HCT116 (cell line): Measurements from ENCODE around the gene CCDC3. TPM values are rescaled to one million over a fixed set of nuclear protein-coding genes. Genes with fewer than 3 reads are reported as not detected.

Experiments used
- ATAC-seq: fragments of 200-7000 bp; cut with Tn5 transposase; 2 replicates; pipeline ENCODE4 v1.9.1; 2020; ENCODE audit warnings: mild to moderate bottlenecking, moderate library complexity
- BruUV-seq: library from RNA; stranded (reverse); fragments of 400-500 nt; replicated peaks from 2 replicates; lab custom pipeline; 2021; lab: Mats Ljungman, UMichigan
- CTCF ChIA-PET: fragments of 300-600 bp; sonication (Branson Sonifier 250); formaldehyde crosslinking; loops from one replicate; lab custom pipeline; 2021; ENCODE audit warnings: antibody characterized with exemption; lab: Charles Lee
- POLR2A ChIA-PET: fragments of 300-600, 350-600 bp; sonication (Branson Sonifier 250); formaldehyde crosslinking; loops from one replicate; lab custom pipeline; 2021; ENCODE audit warnings: antibody characterized with exemption; lab: Charles Lee
- RAD21 ChIA-PET, 2 experiments: fragments of 300-600 bp; sonication (Branson Sonifier 250); formaldehyde crosslinking; loops; one replicate each; lab custom pipeline; 2023; ENCODE audit warnings: low total read pairs in 2 of 2; ENCODE audit not compliant: uncharacterized antibody in 2 of 2, unreplicated experiment in 2 of 2, low non-redundant PET in 1 of 2; lab: Charles Lee
- DNase-seq: peaks from one replicate; pipeline ENCODE4 v3.0.0-alpha.2; 2010; ENCODE audit warnings: low read depth, low spot score
- H2AFZ ChIP-seq: fragments of 200-600 bp; shearing (Covaris generic), sonication (generic); 2 replicates; pipeline ENCODE4 v1.6.1; 2017; ENCODE audit warnings: low read depth, mixed run types, mixed read lengths, antibody characterized with exemption, low read length; ENCODE audit not compliant: poor library complexity, severe bottlenecking
- H3K27ac ChIP-seq: 2 replicates; pipeline ENCODE4 v1.5.1; 2012; ENCODE audit warnings: low read depth, low read length
- H3K27me3 ChIP-seq: fragments of 200-600 bp; sonication (generic); 2 replicates; pipeline ENCODE4 v1.6.1; 2016; ENCODE audit warnings: mixed run types, low read length, mixed read lengths; ENCODE audit not compliant: insufficient read depth
- H3K36me3 ChIP-seq, 2 experiments: fragments of 200-500 bp in 1 of 2; fragments of 200-600 bp in 1 of 2; sonication (Bioruptor generic) in 1 of 2; sonication (generic) in 1 of 2; 2 replicates each; pipeline versions ENCODE4 v1.5.1 to v1.6.1; 2014 to 2016; ENCODE audit warnings: low read length in 2 of 2, inconsistent platforms in 1 of 2, mixed read lengths in 1 of 2, mixed run types in 1 of 2; ENCODE audit not compliant: insufficient read depth in 2 of 2, control insufficient read depth in 1 of 2
- H3K4me1 ChIP-seq, 2 experiments: fragments of 200-600 bp in 1 of 2; sonication (generic) in 1 of 2; 2 replicates each; pipeline versions ENCODE4 v1.5.1 to v1.6.1; 2012 to 2017; ENCODE audit warnings: low read length in 2 of 2, inconsistent platforms in 1 of 2, mild to moderate bottlenecking in 1 of 2, mixed read lengths in 1 of 2, mixed run types in 1 of 2, moderate library complexity in 1 of 2; ENCODE audit not compliant: insufficient read depth in 2 of 2, control insufficient read depth in 1 of 2
- H3K4me2 ChIP-seq: fragments of 200-600 bp; sonication (generic); 2 replicates; pipeline ENCODE4 v1.6.1; 2017; ENCODE audit warnings: mixed run types, low read length, mixed read lengths
- H3K4me3 ChIP-seq, 2 experiments: fragments of 200-600 bp in 1 of 2; sonication (generic) in 1 of 2; replicated peaks in 1 of 2; 2 replicates each; pipeline ENCODE4 v1.5.1; 2011 to 2016; ENCODE audit warnings: low read length in 2 of 2, control low read depth in 1 of 2, low read depth in 1 of 2, mild to moderate bottlenecking in 1 of 2, mixed read lengths in 1 of 2, mixed run types in 1 of 2
- H3K79me2 ChIP-seq: fragments of 200-600 bp; sonication (generic); 2 replicates; pipeline ENCODE4 v1.6.1; 2017; ENCODE audit warnings: mild to moderate bottlenecking, mixed run types, low read length, moderate library complexity, mixed read lengths; ENCODE audit not compliant: insufficient read depth
- H3K9ac ChIP-seq: fragments of 200-600 bp; sonication (generic); 2 replicates; pipeline ENCODE4 v1.6.1; 2016; ENCODE audit warnings: low read length, mixed read lengths
- H3K9me2 ChIP-seq: fragments of 200-600 bp; sonication (generic), shearing (Covaris generic); 2 replicates; pipeline ENCODE4 v1.6.1; 2017; ENCODE audit warnings: mixed run types, mild to moderate bottlenecking, moderate library complexity; ENCODE audit not compliant: insufficient read depth
- H3K9me3 ChIP-seq, 2 experiments: fragments of 200-500 bp in 1 of 2; fragments of 200-600 bp in 1 of 2; sonication (Bioruptor generic) in 1 of 2; sonication (generic) in 1 of 2; 2 replicates each; pipeline ENCODE4 v1.6.1; 2014 to 2017; ENCODE audit warnings: low read length in 2 of 2, mixed read lengths in 2 of 2, inconsistent platforms in 1 of 2, low read depth in 1 of 2, mild to moderate bottlenecking in 1 of 2, mixed run types in 1 of 2, moderate library complexity in 1 of 2; ENCODE audit not compliant: control insufficient read depth in 1 of 2, insufficient read depth in 1 of 2
- H4K20me1 ChIP-seq: fragments of 200-600 bp; sonication (generic), shearing (Covaris generic); 2 replicates; pipeline ENCODE4 v1.6.1; 2017; ENCODE audit warnings: mixed run types, mild to moderate bottlenecking, moderate library complexity; ENCODE audit not compliant: insufficient read depth
- CBX3 ChIP-seq: IDR thresholded peaks from 2 replicates; pipeline ENCODE4 v1.6.1; 2012; ENCODE audit warnings: low read depth
- ELF1 ChIP-seq: IDR thresholded peaks from 2 replicates; pipeline ENCODE4 v1.6.1; 2012; ENCODE audit warnings: low read depth, borderline replicate concordance
- EZH2 ChIP-seq: fragments of 200-600 bp; sonication (generic); IDR thresholded peaks from 2 replicates; pipeline ENCODE4 v1.6.1; 2017; ENCODE audit warnings: antibody characterized with exemption, mixed run types
- EZH2phosphoT487 ChIP-seq: fragments of 200-600 bp; IDR thresholded peaks from 2 replicates; pipeline ENCODE4 v1.6.1; 2018; ENCODE audit warnings: antibody characterized with exemption, borderline replicate concordance
- FOSL1 ChIP-seq: IDR thresholded peaks from 2 replicates; pipeline ENCODE4 v1.6.1; 2012; ENCODE audit warnings: low read depth
- JUND ChIP-seq: IDR thresholded peaks from 2 replicates; pipeline ENCODE4 v1.6.1; 2012
- POLR2A ChIP-seq: IDR thresholded peaks from 2 replicates; pipeline ENCODE4 v1.7.0; 2011; ENCODE audit warnings: borderline replicate concordance; ENCODE audit not compliant: insufficient read depth, insufficient read length; ENCODE audit errors: extremely low read depth
- SIN3A ChIP-seq: IDR thresholded peaks from 2 replicates; pipeline ENCODE4 v1.6.1; 2012; ENCODE audit warnings: low read depth
- SP1 ChIP-seq: IDR thresholded peaks from 2 replicates; pipeline ENCODE4 v1.6.1; 2012; ENCODE audit warnings: low read depth
- TCF7L2 ChIP-seq: IDR thresholded peaks from 2 replicates; pipeline ENCODE4 v1.7.0; 2011; ENCODE audit warnings: borderline replicate concordance, inconsistent platforms; ENCODE audit not compliant: insufficient read depth, insufficient read length; ENCODE audit errors: extremely low read depth
- ZFX ChIP-seq: fragments of 450-650 bp; IDR thresholded peaks from 2 replicates; pipeline ENCODE4 v1.6.1; 2017
- intact Hi-C: fragments of 100-400 bp; cut with micrococcal nuclease; formaldehyde crosslinking; loops from 2 replicates; pipeline ENCODE4 v1.10.0; 2022
- total RNA-seq: library from RNA; stranded (reverse); gene quantifications from one replicate; pipeline ENCODE4 v1.2.1, GENCODE V29; 2021; ENCODE audit not compliant: unreplicated experiment
- TF ChIP-seq, protein P1 (sequence below): IDR thresholded peaks from 2 replicates; pipeline ENCODE4 v1.6.1; 2012
- TF ChIP-seq, protein P2 (sequence below): IDR thresholded peaks from 2 replicates; pipeline ENCODE4 v1.6.1; 2011; ENCODE audit warnings: mild to moderate bottlenecking, low read length, moderate library complexity; ENCODE audit not compliant: insufficient replicate concordance; ENCODE audit errors: extremely low read depth
- TF ChIP-seq, protein P3 (sequence below): IDR thresholded peaks from 2 replicates; pipeline ENCODE4 v1.6.1; 2012
- TF ChIP-seq, protein P4 (sequence below): IDR thresholded peaks from 2 replicates; pipeline ENCODE4 v1.6.1; 2012; ENCODE audit warnings: low read depth

The CCDC3 gene
- total RNA-seq, 1 experiment from 2014 or later = 10.5 TPM

DNA sequence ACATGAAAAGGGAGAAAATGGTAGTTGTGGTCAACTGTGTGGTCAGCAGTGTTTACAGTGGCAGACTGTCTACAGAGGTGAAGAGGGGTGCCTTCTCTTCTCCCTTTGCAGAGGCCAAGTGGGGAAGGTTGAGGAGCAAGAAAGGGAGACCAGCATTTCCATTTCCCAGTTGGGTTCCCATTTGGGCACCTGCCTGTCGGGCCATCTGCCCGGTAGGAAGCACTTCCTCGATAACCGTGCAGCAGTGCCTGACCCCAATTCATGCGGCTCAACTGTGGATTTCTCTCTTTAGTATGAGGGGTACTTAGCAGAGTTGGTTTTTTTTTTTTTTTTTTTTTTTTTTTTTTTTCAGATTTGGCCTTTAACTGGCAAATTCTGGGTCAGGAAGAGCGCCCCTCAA lies 127.0 kb downstream of the CCDC3 start:
- no peaks in the 10 kb centered on the region for H3K79me2 ChIP-seq
- ATAC-seq (no peak), DNase-seq (no peak)
- no peaks in the 10 kb centered on the region for H3K4me1 ChIP-seq
- ChIA-PET RAD21 (no interaction called here), CTCF (interaction anchor here (1.7 kb wide), 1 partner anchor 27 kb away, joined by 5 read pairs; no protein-coding TSS in a partner anchor), POLR2A (no interaction called here)
- H3K9ac ChIP-seq = no peak overlapping the region
- intact Hi-C loops = no loop called here
- no peaks in the 10 kb centered on the region for H3K9me2 ChIP-seq
- BruUV-seq = no TSS peak
- H3K27ac ChIP-seq = no peak overlapping the region
- H3K4me3 ChIP-seq = no peak overlapping the region
- no peaks in the 10 kb centered on the region; the same call in 1 of the 2 replicates for H3K27me3 ChIP-seq
- H4K20me1 ChIP-seq = no peaks in the 10 kb centered on the region
- H3K9me3 ChIP-seq = no peaks in the 10 kb centered on the region
- H2AFZ ChIP-seq = no peak overlapping the region
- no peak overlapping the region for H3K4me2 ChIP-seq
- TF ChIP-seq, protein P1, sequence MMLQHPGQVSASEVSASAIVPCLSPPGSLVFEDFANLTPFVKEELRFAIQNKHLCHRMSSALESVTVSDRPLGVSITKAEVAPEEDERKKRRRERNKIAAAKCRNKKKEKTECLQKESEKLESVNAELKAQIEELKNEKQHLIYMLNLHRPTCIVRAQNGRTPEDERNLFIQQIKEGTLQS = no peak
- no peak for TF ChIP-seq CBX3
- TF ChIP-seq, protein P2, sequence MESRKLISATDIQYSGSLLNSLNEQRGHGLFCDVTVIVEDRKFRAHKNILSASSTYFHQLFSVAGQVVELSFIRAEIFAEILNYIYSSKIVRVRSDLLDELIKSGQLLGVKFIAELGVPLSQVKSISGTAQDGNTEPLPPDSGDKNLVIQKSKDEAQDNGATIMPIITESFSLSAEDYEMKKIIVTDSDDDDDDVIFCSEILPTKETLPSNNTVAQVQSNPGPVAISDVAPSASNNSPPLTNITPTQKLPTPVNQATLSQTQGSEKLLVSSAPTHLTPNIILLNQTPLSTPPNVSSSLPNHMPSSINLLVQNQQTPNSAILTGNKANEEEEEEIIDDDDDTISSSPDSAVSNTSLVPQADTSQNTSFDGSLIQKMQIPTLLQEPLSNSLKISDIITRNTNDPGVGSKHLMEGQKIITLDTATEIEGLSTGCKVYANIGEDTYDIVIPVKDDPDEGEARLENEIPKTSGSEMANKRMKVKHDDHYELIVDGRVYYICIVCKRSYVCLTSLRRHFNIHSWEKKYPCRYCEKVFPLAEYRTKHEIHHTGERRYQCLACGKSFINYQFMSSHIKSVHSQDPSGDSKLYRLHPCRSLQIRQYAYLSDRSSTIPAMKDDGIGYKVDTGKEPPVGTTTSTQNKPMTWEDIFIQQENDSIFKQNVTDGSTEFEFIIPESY = no peak
- TF ChIP-seq EZH2 = no peak
- no peak for TF ChIP-seq SIN3A
- TF ChIP-seq, protein P3, sequence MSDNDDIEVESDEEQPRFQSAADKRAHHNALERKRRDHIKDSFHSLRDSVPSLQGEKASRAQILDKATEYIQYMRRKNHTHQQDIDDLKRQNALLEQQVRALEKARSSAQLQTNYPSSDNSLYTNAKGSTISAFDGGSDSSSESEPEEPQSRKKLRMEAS = no peak
- no peak for TF ChIP-seq ELF1
- TF ChIP-seq SP1 = no peak
- TF ChIP-seq ZFX = no peak
- TF ChIP-seq FOSL1 = no peak
- TF ChIP-seq, protein P4, sequence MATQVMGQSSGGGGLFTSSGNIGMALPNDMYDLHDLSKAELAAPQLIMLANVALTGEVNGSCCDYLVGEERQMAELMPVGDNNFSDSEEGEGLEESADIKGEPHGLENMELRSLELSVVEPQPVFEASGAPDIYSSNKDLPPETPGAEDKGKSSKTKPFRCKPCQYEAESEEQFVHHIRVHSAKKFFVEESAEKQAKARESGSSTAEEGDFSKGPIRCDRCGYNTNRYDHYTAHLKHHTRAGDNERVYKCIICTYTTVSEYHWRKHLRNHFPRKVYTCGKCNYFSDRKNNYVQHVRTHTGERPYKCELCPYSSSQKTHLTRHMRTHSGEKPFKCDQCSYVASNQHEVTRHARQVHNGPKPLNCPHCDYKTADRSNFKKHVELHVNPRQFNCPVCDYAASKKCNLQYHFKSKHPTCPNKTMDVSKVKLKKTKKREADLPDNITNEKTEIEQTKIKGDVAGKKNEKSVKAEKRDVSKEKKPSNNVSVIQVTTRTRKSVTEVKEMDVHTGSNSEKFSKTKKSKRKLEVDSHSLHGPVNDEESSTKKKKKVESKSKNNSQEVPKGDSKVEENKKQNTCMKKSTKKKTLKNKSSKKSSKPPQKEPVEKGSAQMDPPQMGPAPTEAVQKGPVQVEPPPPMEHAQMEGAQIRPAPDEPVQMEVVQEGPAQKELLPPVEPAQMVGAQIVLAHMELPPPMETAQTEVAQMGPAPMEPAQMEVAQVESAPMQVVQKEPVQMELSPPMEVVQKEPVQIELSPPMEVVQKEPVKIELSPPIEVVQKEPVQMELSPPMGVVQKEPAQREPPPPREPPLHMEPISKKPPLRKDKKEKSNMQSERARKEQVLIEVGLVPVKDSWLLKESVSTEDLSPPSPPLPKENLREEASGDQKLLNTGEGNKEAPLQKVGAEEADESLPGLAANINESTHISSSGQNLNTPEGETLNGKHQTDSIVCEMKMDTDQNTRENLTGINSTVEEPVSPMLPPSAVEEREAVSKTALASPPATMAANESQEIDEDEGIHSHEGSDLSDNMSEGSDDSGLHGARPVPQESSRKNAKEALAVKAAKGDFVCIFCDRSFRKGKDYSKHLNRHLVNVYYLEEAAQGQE = no peak
- no peak for TF ChIP-seq EZH2phosphoT487
- TF ChIP-seq JUND = no peak
- no peak for TF ChIP-seq TCF7L2
- TF ChIP-seq POLR2A = no peak
- TF ChIP-seq, all 23 proteins: peak for 0
- no peaks in the 10 kb centered on the region for H3K36me3 ChIP-seq
